GM12878 (cell line): ENCODE data around the gene CST6. TPM values are rescaled to one million over a fixed set of nuclear protein-coding genes. Genes with fewer than 3 reads are reported as not detected.
A peak's percentile ranks its signal among the peaks of the same experiment; 100 is the strongest.

Experiments
- ATAC-seq: fragments of 200-7000 bp; cut with Tn5 transposase; 3 replicates; pipeline ENCODE4 v1.9.1; 2020; ENCODE audit warnings: mild to moderate bottlenecking, moderate library complexity
- Bru-seq: library from RNA; stranded (reverse); fragments of 400-500 nt; gene quantifications from one replicate; lab custom pipeline; 2021; lab: Mats Ljungman, UMichigan
- BruChase-seq, 2 experiments: library from RNA; stranded (reverse); fragments of 400-500 nt; gene quantifications; one replicate each; lab custom pipeline; 2021; lab: Mats Ljungman, UMichigan
- BruUV-seq: library from RNA; stranded (reverse); fragments of 400-500 nt; replicated peaks from 2 replicates; lab custom pipeline; 2021; lab: Mats Ljungman, UMichigan
- CTCF ChIA-PET: fragments of 300-600 bp; sonication (Branson Sonifier 250); formaldehyde crosslinking; extraction: SDS; loops from one replicate; lab custom pipeline; 2021; ENCODE audit warnings: inconsistent platforms; lab: Yijun Ruan, JAX
- POLR2A ChIA-PET: fragments of 350-600 bp; formaldehyde crosslinking; extraction: SDS; loops from one replicate; lab custom pipeline; 2021; ENCODE audit warnings: inconsistent platforms; lab: Charles Lee
- RAD21 ChIA-PET: fragments of 300-600 bp; sonication (Branson Sonifier 250); formaldehyde crosslinking; loops from one replicate; lab custom pipeline; 2023; ENCODE audit warnings: antibody characterized with exemption; ENCODE audit not compliant: unreplicated experiment; lab: Charles Lee
- SMC1A ChIA-PET: fragments of 300-600 bp; sonication (Branson Sonifier 250); formaldehyde crosslinking; loops from one replicate; lab custom pipeline; 2023; ENCODE audit not compliant: unreplicated experiment, uncharacterized antibody; lab: Charles Lee
- DNase-seq: peaks from one replicate; pipeline ENCODE4 v3.0.0-alpha.2; 2011; ENCODE audit warnings: low read depth, low spot score
- FAIRE-seq: peaks from 3 replicates; lab custom pipeline; 2011; peaks lifted over from hg19 to GRCh38; lab: Jason Lieb, UNC
- H2AFZ ChIP-seq: 2 replicates; pipeline ENCODE4 v1.6.0; 2011; ENCODE audit warnings: low read depth, low read length, control low read depth; ENCODE audit not compliant: control insufficient read depth
- H3K27ac ChIP-seq: 2 replicates; pipeline ENCODE4 v1.5.1; 2011; ENCODE audit warnings: control low read depth; ENCODE audit not compliant: control insufficient read depth, insufficient read depth
- H3K27me3 ChIP-seq, 2 experiments: replicated peaks in 1 of 2; 2 replicates each; pipeline versions ENCODE4 v1.6.0 to v1.6.1; 2011; ENCODE audit warnings: low read length in 1 of 2; ENCODE audit not compliant: control insufficient read depth in 2 of 2, insufficient read depth in 2 of 2
- H3K36me3 ChIP-seq, 2 experiments: 2 replicates each; pipeline ENCODE4 v1.5.1; 2011; ENCODE audit warnings: low read length in 1 of 2; ENCODE audit not compliant: control insufficient read depth in 2 of 2, insufficient read depth in 2 of 2
- H3K4me1 ChIP-seq: 2 replicates; pipeline ENCODE4 v1.6.1; 2011; ENCODE audit warnings: mild to moderate bottlenecking, low read length, moderate library complexity, mixed read lengths; ENCODE audit not compliant: control insufficient read depth, insufficient read depth
- H3K4me2 ChIP-seq: 2 replicates; pipeline ENCODE4 v1.6.0; 2011; ENCODE audit warnings: control low read depth; ENCODE audit not compliant: control insufficient read depth, insufficient read depth
- H3K4me3 ChIP-seq: fragments of 200-600 bp; sonication (generic); 2 replicates; pipeline ENCODE4 v1.5.1; 2016
- H3K79me2 ChIP-seq: 2 replicates; pipeline ENCODE4 v1.6.0; 2011; ENCODE audit warnings: low read length; ENCODE audit not compliant: control insufficient read depth, insufficient read depth
- H3K9ac ChIP-seq: 2 replicates; pipeline ENCODE4 v1.8.0; 2011; ENCODE audit warnings: low read length, control low read depth, mixed read lengths; ENCODE audit not compliant: control insufficient read depth, insufficient read depth
- H3K9me3 ChIP-seq: replicated peaks from 3 replicates; pipeline ENCODE4 v1.5.1; 2011; ENCODE audit warnings: mild to moderate bottlenecking, low read length; ENCODE audit not compliant: control insufficient read depth, insufficient read depth
- H4K20me1 ChIP-seq: 2 replicates; pipeline ENCODE4 v1.6.0; 2011; ENCODE audit not compliant: control insufficient read depth, insufficient read depth
- CEBPB ChIP-seq, 2 experiments: fragments of 150-350 bp in 1 of 2; IDR thresholded peaks; 2 replicates each; pipeline ENCODE4 v1.6.1; 2012 to 2014; ENCODE audit warnings: low read depth in 2 of 2, low read length in 2 of 2, borderline replicate concordance in 1 of 2, inconsistent platforms in 1 of 2
- E2F4 ChIP-seq: IDR thresholded peaks from 2 replicates; pipeline ENCODE4 v1.6.1; 2012; ENCODE audit warnings: low read depth, low read length, improper control_type of control experiment
- EED ChIP-seq: sonication (generic); IDR thresholded peaks from 2 replicates; pipeline ENCODE4 v1.6.1; 2016; ENCODE audit warnings: antibody characterized with exemption, low read depth
- EGR1 ChIP-seq, 2 experiments: IDR thresholded peaks; 1 replicate in 1 of 2; 2 replicates in 1 of 2; pipeline ENCODE4 v1.6.1; 2011 to 2012; ENCODE audit warnings: low read depth in 2 of 2, low read length in 2 of 2, borderline replicate concordance in 1 of 2, mild to moderate bottlenecking in 1 of 2, moderate library complexity in 1 of 2
- FOS ChIP-seq: IDR thresholded peaks from 3 replicates; pipeline ENCODE4 v1.6.1; 2011; ENCODE audit warnings: borderline replicate concordance; ENCODE audit not compliant: insufficient read length; ENCODE audit errors: extremely low read depth
- IKZF2 ChIP-seq, 2 experiments: fragments of 450-650 bp; IDR thresholded peaks; 2 replicates each; pipeline ENCODE4 v1.6.1; 2017; ENCODE audit warnings: mild to moderate bottlenecking in 2 of 2, moderate library complexity in 2 of 2
- LARP7 ChIP-seq: fragments of 450-650 bp; IDR thresholded peaks from 2 replicates; pipeline ENCODE4 v1.6.1; 2017; ENCODE audit warnings: mild to moderate bottlenecking
- MEF2B ChIP-seq: fragments of 450-650 bp; IDR thresholded peaks from 2 replicates; pipeline ENCODE4 v1.6.1; 2018; ENCODE audit warnings: mild to moderate bottlenecking, moderate library complexity; ENCODE audit not compliant: partially characterized antibody, poor library complexity, severe bottlenecking
- MXI1 ChIP-seq: fragments of 150-350 bp; IDR thresholded peaks from 2 replicates; pipeline ENCODE4 v1.6.1; 2011; ENCODE audit warnings: low read depth, mild to moderate bottlenecking, inconsistent platforms, low read length, improper control_type of control experiment
- MYC ChIP-seq: IDR thresholded peaks from 2 replicates; pipeline ENCODE4 v1.6.1; 2011; ENCODE audit warnings: mild to moderate bottlenecking, low read length, moderate library complexity, inconsistent platforms; ENCODE audit not compliant: insufficient read depth, insufficient replicate concordance, insufficient read length, severe bottlenecking
- NBN ChIP-seq: fragments of 450-650 bp; IDR thresholded peaks from 2 replicates; pipeline ENCODE4 v1.6.1; 2016
- POLR2AphosphoS2 ChIP-seq: IDR thresholded peaks from 2 replicates; pipeline ENCODE4 v1.6.1; 2011; ENCODE audit warnings: low read depth, mild to moderate bottlenecking, low read length, improper control_type of control experiment, moderate library complexity
- SMAD1 ChIP-seq: fragments of 450-650 bp; IDR thresholded peaks from 2 replicates; pipeline ENCODE4 v1.6.1; 2018; ENCODE audit warnings: mild to moderate bottlenecking, low read depth; ENCODE audit not compliant: partially characterized antibody
- TAF1 ChIP-seq: IDR thresholded peaks from 2 replicates; pipeline ENCODE4 v1.6.1; 2011; ENCODE audit warnings: mild to moderate bottlenecking, low read depth, low read length, borderline replicate concordance
- USF1 ChIP-seq: IDR thresholded peaks from 2 replicates; pipeline ENCODE4 v1.6.1; 2011; ENCODE audit warnings: borderline replicate concordance, low read depth, mild to moderate bottlenecking, moderate library complexity, mixed read lengths, low read length; ENCODE audit not compliant: insufficient read depth; ENCODE audit errors: extremely low read length
- ZNF274 ChIP-seq: IDR thresholded peaks from one replicate; pipeline ENCODE4 v1.8.0; 2011; ENCODE audit not compliant: insufficient read length, insufficient read depth
- WGBS: methylation state at CpG from one replicate; pipeline ENCODE4 v1.1.6; 2016; ENCODE audit warnings: low lambda C conversion rate; ENCODE audit not compliant: insufficient replicate concordance, insufficient coverage; ENCODE audit errors: missing lambda C conversion rate; 5-methylcytosine and 5-hydroxymethylcytosine counted together
- in situ Hi-C: fragments of 300-500 bp; cut with MboI; formaldehyde crosslinking; loops from 9 replicates; pipeline ENCODE4 v1.14.3; 2018; ENCODE audit warnings: mixed read lengths
- intact Hi-C: fragments of 100-400 bp; cut with micrococcal nuclease; formaldehyde crosslinking; loops from one replicate; pipeline ENCODE4 v1.14.2; 2022; ENCODE audit not compliant: unreplicated experiment
- long read RNA-seq, 2 experiments: library from polyadenylated mRNA; unstranded; transcript quantifications; one replicate each; pipeline ENCODE4 v2.0.0, GENCODE V29; 2019 to 2020
- polyA minus RNA-seq, 3 experiments: library from RNA; depleted of rRNA, polyadenylated mRNA; stranded (reverse); fragments of >200 nt; gene quantifications; 2 replicates each; pipeline ENCODE4 v1.2.3, GENCODE V29; 2011
- polyA plus RNA-seq, 11 experiments: library from polyadenylated mRNA; depleted of rRNA in 4 of 11; unstranded in 6 of 11; stranded (reverse) in 5 of 11; fragments of >200 nt; fragmentation: Nextera tagmentation in 4 of 11; fragmentation: Illumina TruSeq in 1 of 11; extraction: Ambion mirVana in 4 of 11; extraction: Trizol in 1 of 11; gene quantifications; 1 replicate in 1 of 11; 2 replicates in 10 of 11; pipeline versions ENCODE4 v1.2.1 to v1.2.3, GENCODE V29; 2011 to 2016; ENCODE audit warnings: inconsistent platforms in 2 of 11, missing spikeins in 2 of 11, low read depth in 1 of 11
- total RNA-seq, 4 experiments: library from RNA; depleted of rRNA in 3 of 4; stranded (reverse); fragments of >200 nt in 3 of 4; fragmentation: Illumina TruSeq in 1 of 4; extraction: Trizol in 1 of 4; gene quantifications; 2 replicates each; pipeline versions ENCODE4 v1.2.1 to v1.2.3, GENCODE V29; 2013 to 2021

Gene CST6
- not detected in 2 replicates for total RNA-seq (2013; cell fraction: nucleolus; rRNA removed)
- total RNA-seq (2014; rRNA removed) (not detected in 2 replicates), total RNA-seq (2014; rRNA removed; fragmentation: Illumina TruSeq; extraction: Trizol) (not detected in 2 replicates), total RNA-seq (2021) (not detected in 2 replicates), polyA plus RNA-seq (2011; rRNA removed) (not detected in 2 replicates), polyA plus RNA-seq (2014; fragmentation: Illumina TruSeq; extraction: Trizol) (not detected in 2 replicates), polyA plus RNA-seq (2014; fragmentation: Nextera tagmentation; extraction: Ambion mirVana) (not detected), polyA plus RNA-seq (2014; rRNA removed) (0.19 TPM in 1 of 2 replicates, not detected in the other), polyA plus RNA-seq (2016; fragmentation: Nextera tagmentation; extraction: Ambion mirVana) (not detected), polyA minus RNA-seq (2011; rRNA and poly(A)+ RNA removed) (not detected in 2 replicates), Bru-seq, nascent RNA (percentile 14 among the genes with signal in this experiment), BruChase-seq, experiment 1, labeled RNA remaining after a 6-hour chase (not detected), BruChase-seq, experiment 2, labeled RNA remaining after a 2-hour chase (not detected)
- polyA plus RNA-seq (2011; ENCODE audit: low read depth), result not detected
- not detected in 2 replicates for polyA plus RNA-seq (2011; cell fraction: cytosol; rRNA removed)
- polyA plus RNA-seq (2011; cell fraction: nucleus; rRNA removed), result not detected in 2 replicates
- polyA plus RNA-seq (2012), result not detected in 2 replicates
- polyA minus RNA-seq (2011; cell fraction: cytosol; rRNA and poly(A)+ RNA removed), result not detected in 2 replicates
- not detected in 2 replicates for polyA minus RNA-seq (2011; cell fraction: nucleus; rRNA and poly(A)+ RNA removed)
- long read RNA-seq, experiment 1, result 0 reads
- long read RNA-seq, experiment 2, result 0 reads

- no peak within 1 kb of the TSS for H3K4me2 ChIP-seq
- H2AFZ ChIP-seq, result no peak within 1 kb of the TSS
- no peaks in the 10 kb centered on the region for H3K79me2 ChIP-seq
- RAD21 ChIA-PET, result no interaction called here
- WGBS, result 32% methylated on average over 51 of the region's 61 CpGs
- no peak for TF ChIP-seq CEBPB (IDR thresholded peaks at IDR 0.05; ENCODE audit: borderline replicate concordance in 1 of 2, low read depth in 2 of 2, low read length in 2 of 2)
- no peak for TF ChIP-seq USF1
- no peak for TF ChIP-seq ZNF274
- no peak for TF ChIP-seq MYC
- no peak for TF ChIP-seq NBN
- TF ChIP-seq EED, result no peak
- no peak for TF ChIP-seq MXI1
- no peak for TF ChIP-seq POLR2AphosphoS2
- no peak for TF ChIP-seq EGR1 (IDR thresholded peaks at IDR 0.05; ENCODE audit: borderline replicate concordance in 1 of 2, low read depth in 2 of 2, low read length in 2 of 2)
- TF ChIP-seq MEF2B, result no peak
- no peak for TF ChIP-seq TAF1
- no peak for TF ChIP-seq SMAD1
- no peak for TF ChIP-seq FOS
- no peak for TF ChIP-seq LARP7
- TF ChIP-seq IKZF2 (IDR thresholded peaks at IDR 0.05), result no peak
- TF ChIP-seq E2F4, result no peak
- TF ChIP-seq, all 136 proteins: peak for 0
- intact Hi-C loops (no loop called here), in situ Hi-C loops (no loop called here)
- no peak for DNase-seq
- no peak; the same call in 2 of the 3 replicates for ATAC-seq
- no peak for FAIRE-seq
- no peaks in the 10 kb centered on the region for H3K36me3 ChIP-seq
- SMC1A ChIA-PET, result no interaction called here
- H3K9ac ChIP-seq, result no peak within 1 kb of the TSS
- BruUV-seq, result no TSS peak
- no peaks in the 10 kb centered on the region for H3K9me3 ChIP-seq
- H4K20me1 ChIP-seq, result no peaks in the 10 kb centered on the region
- POLR2A ChIA-PET, result interaction anchor here (0.7 kb wide), 1 partner anchor 16 kb away, joined by 10 read pairs; no protein-coding TSS in a partner anchor
- no peak within 1 kb of the TSS for H3K4me3 ChIP-seq
- H3K4me1 ChIP-seq, result no peaks in the 10 kb centered on the region
- H3K27ac ChIP-seq, result no peak within 1 kb of the TSS
- peaks cover 3 to 7% of the 10 kb centered on the region in 2 experiments for H3K27me3 ChIP-seq
- CTCF ChIA-PET, result interaction anchor here (0.8 kb wide), 1 partner anchor 10 kb away, joined by 4 read pairs; no protein-coding TSS in a partner anchor
Observed at GRCh38 chr11:66011785-66012303, at the start of gene CST6. Gene CST6, plus strand, starts transcription at chr11:66012008. Its CDS starts 37 bp downstream, at chr11:66012045.
